D341Med (cell line): ENCODE results near the gene ODF2L.

Experiments used
- DNase-seq: peaks from one replicate; pipeline ENCODE4 v3.0.0; 2012; ENCODE audit warnings: low spot score

ODF2L gene

DNA sequence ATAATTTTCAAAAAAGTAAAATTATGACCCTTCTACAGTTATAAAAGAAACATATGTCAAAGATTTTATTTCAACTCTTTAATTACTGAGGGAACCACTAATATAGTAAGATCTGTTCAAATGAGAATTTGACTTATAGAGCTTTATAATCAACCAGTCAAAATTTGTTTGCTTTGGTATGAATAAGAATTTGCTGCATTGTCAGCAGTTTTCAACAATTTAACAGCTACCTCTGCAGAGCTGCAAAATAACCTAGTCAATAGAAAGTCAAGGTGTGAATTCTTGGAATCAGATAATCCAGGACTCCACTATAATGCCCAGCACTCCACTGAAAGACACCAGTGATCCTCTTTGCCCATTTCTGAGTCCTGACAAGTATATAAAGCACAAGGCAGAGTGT, 78.2 kb downstream of the ODF2L start:
- DNase-seq = no peak

DNA sequence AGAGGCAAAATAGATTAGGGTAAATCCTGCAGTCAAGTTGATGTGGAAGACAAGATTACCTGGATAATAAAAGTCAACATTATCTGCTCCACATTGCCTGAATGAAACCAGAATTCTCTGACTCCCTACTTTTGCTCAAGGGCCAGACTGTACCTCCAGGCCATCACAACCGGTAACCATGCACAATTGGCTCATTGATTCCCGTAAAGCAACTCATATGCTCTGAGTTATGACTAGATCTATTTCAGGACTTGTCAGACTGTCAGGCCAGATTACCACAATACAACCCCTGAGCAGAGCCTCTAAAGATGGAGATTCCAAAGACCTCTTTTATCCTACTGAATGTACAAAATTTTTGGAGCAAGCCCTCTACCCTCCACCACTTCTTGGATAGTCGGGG, 90.4 kb downstream of the ODF2L start:
- DNase-seq = no peak

DNA sequence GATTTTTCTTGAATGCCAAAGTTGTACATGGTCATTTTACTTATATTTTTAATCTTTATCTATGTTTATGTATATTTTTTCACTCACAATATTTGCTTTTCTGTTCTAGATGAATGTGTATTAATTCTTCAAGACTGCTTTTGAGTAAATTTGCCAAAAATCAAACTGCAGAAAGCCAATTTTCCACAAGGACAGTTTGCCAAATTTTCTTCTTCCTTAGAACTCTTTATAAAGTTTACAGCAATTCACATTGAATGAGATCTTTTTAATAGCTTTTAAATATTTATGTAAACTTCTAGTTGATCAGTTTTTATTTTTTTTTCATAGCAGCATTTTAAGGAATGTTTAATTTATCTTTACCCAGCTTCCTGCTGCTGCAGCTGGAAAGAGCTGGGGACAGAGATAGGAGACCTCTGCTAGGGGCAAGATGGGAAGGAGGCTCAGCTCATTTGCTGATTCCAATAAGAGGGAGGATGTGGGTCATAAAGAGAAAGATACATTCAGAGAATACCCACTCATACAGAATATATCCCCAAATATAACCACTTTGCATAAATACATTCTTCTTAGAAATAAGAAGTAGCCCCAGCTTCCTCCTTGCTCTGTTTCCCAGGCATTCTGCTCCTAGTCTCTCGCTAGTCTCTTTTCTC, 93.0 kb downstream of the ODF2L start:
- DNase-seq = no peak
